SK-N-SH treated with all-trans-retinoic acid at 6 μM for 48 hours (cell line): ENCODE results near the gene GRIK1.

Experiments used
- ATAC-seq: fragments of 200-7000 bp; cut with Tn5 transposase; 3 replicates; pipeline ENCODE4 v1.9.1; 2020; ENCODE audit warnings: mild to moderate bottlenecking, moderate library complexity
- ARNTL ChIP-seq: fragments of 450-650 bp; formaldehyde crosslinking; IDR thresholded peaks from 2 replicates; pipeline ENCODE4 v1.5.0; 2020; ENCODE audit warnings: low read depth, mild to moderate bottlenecking, moderate library complexity, borderline replicate concordance
- CSDC2 ChIP-seq: fragments of 250-450 bp; sonication (Bioruptor Pico); IDR thresholded peaks from 2 replicates; pipeline ENCODE4 v1.5.0; 2020; ENCODE audit warnings: mild to moderate bottlenecking, moderate library complexity
- CSRNP3 ChIP-seq: fragments of 250-450 bp; sonication (Bioruptor Pico); IDR thresholded peaks from 2 replicates; pipeline ENCODE4 v1.5.1; 2021; ENCODE audit warnings: mild to moderate bottlenecking, moderate library complexity
- ESRRG ChIP-seq: fragments of 250-450 bp; sonication (Bioruptor Pico); IDR thresholded peaks from 2 replicates; pipeline ENCODE4 v1.6.1; 2021; ENCODE audit warnings: mild to moderate bottlenecking
- ISL1 ChIP-seq: fragments of 250-450 bp; sonication (Bioruptor Pico); IDR thresholded peaks from 2 replicates; pipeline ENCODE4 v2.1.2; 2022; ENCODE audit warnings: mild to moderate bottlenecking, moderate library complexity
- OSR1 ChIP-seq: fragments of 250-450 bp; sonication (Bioruptor Pico); IDR thresholded peaks from 2 replicates; pipeline ENCODE4 v1.8.0; 2022; ENCODE audit warnings: moderate library complexity, mild to moderate bottlenecking, inconsistent platforms
- PATZ1 ChIP-seq: fragments of 250-450 bp; sonication (Bioruptor Pico); IDR thresholded peaks from 2 replicates; pipeline ENCODE4 v1.8.0; 2020; ENCODE audit warnings: mild to moderate bottlenecking, moderate library complexity, borderline replicate concordance
- POU6F1 ChIP-seq: fragments of 250-450 bp; sonication (Bioruptor Pico); IDR thresholded peaks from 2 replicates; pipeline ENCODE4 v1.8.0; 2021; ENCODE audit warnings: low read depth, mild to moderate bottlenecking, moderate library complexity, borderline replicate concordance
- PPARA ChIP-seq: fragments of 250-450 bp; sonication (Bioruptor Pico); IDR thresholded peaks from 2 replicates; pipeline ENCODE4 v1.5.0; 2020; ENCODE audit warnings: mild to moderate bottlenecking, borderline replicate concordance
- SNAI2 ChIP-seq: fragments of 250-450 bp; sonication (Bioruptor Pico); IDR thresholded peaks from 2 replicates; pipeline ENCODE4 v1.5.0; 2020; ENCODE audit warnings: mild to moderate bottlenecking, moderate library complexity
- TCF4 ChIP-seq: fragments of 250-450 bp; sonication (Bioruptor Pico); IDR thresholded peaks from 2 replicates; pipeline ENCODE4 v1.8.0; 2021; ENCODE audit warnings: mild to moderate bottlenecking, moderate library complexity, borderline replicate concordance
- TOX ChIP-seq: fragments of 250-450 bp; sonication (Bioruptor Pico); IDR thresholded peaks from 2 replicates; pipeline ENCODE4 v1.8.0; 2021; ENCODE audit warnings: mild to moderate bottlenecking, moderate library complexity, borderline replicate concordance
- TSHZ2 ChIP-seq: fragments of 250-450 bp; sonication (Bioruptor Pico); IDR thresholded peaks from 2 replicates; pipeline ENCODE4 v1.5.0; 2020; ENCODE audit warnings: mild to moderate bottlenecking, moderate library complexity
- ZFP3 ChIP-seq: fragments of 250-450 bp; sonication (Bioruptor Pico); IDR thresholded peaks from 2 replicates; pipeline ENCODE4 v1.5.0; 2020; ENCODE audit warnings: mild to moderate bottlenecking, moderate library complexity
- ZFP30 ChIP-seq: fragments of 450-650 bp; formaldehyde crosslinking; IDR thresholded peaks from 2 replicates; pipeline ENCODE4 v1.5.0; 2022; ENCODE audit warnings: mild to moderate bottlenecking, moderate library complexity
- ZNF565 ChIP-seq: fragments of 450-650 bp; formaldehyde crosslinking; conservative IDR thresholded peaks from 2 replicates; pipeline ENCODE4 v1.5.0; 2020; ENCODE audit warnings: low read depth, mild to moderate bottlenecking, moderate library complexity
- ZNF8 ChIP-seq: fragments of 450-650 bp; formaldehyde crosslinking; IDR thresholded peaks from 2 replicates; pipeline ENCODE4 v1.5.0; 2020; ENCODE audit warnings: mild to moderate bottlenecking, moderate library complexity
- TF ChIP-seq, protein P1 (sequence below): fragments of 250-450 bp; sonication (Bioruptor Pico); IDR thresholded peaks from 2 replicates; pipeline ENCODE4 v1.5.1; 2020; ENCODE audit warnings: low read depth, mild to moderate bottlenecking, moderate library complexity

GRIK1 gene

DNA sequence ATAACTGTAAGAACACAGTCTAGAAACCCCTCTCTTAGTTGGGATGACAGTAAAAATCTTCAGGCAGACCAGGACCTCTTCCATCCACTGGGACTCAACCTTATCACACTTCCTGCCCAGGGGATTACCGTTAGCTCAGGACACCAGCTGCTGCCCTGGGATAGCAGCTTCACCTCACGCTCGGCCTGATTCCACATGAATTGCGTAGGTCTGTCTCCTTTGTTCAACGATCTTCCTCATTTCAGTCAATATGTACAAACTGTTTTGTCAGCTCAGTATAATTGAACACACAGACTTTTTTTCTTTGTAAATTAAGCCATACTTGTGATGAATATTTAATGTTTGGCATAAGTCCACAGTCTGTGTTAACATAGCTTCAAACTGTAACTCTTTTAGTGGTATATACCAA lies 290.4 kb downstream of the GRIK1 start (continued):
- TF ChIP-seq, protein P1, sequence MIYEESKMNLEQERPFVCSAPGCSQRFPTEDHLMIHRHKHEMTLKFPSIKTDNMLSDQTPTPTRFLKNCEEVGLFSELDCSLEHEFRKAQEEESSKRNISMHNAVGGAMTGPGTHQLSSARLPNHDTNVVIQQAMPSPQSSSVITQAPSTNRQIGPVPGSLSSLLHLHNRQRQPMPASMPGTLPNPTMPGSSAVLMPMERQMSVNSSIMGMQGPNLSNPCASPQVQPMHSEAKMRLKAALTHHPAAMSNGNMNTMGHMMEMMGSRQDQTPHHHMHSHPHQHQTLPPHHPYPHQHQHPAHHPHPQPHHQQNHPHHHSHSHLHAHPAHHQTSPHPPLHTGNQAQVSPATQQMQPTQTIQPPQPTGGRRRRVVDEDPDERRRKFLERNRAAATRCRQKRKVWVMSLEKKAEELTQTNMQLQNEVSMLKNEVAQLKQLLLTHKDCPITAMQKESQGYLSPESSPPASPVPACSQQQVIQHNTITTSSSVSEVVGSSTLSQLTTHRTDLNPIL = no peak
- TF ChIP-seq TCF4 (CRISPR knock-in tag) (no peak), CSDC2 (CRISPR knock-in tag) (no peak), ESRRG (CRISPR knock-in tag) (no peak), PPARA (CRISPR knock-in tag) (no peak), ARNTL (CRISPR knock-in tag) (no peak), ZNF8 (no peak)
- TF ChIP-seq, all 23 proteins: peak for 0

GRCh38 chr21:29648710-29649240 lies 291.0 kb downstream of the GRIK1 start:
- no peak for ATAC-seq
- no peak for TF ChIP-seq SNAI2 (CRISPR knock-in tag)
- TF ChIP-seq ESRRG (CRISPR knock-in tag) = no peak
- no peak for TF ChIP-seq TCF4 (CRISPR knock-in tag)
- TF ChIP-seq PATZ1 (CRISPR knock-in tag) = no peak
- no peak for TF ChIP-seq POU6F1 (CRISPR knock-in tag)
- no peak for TF ChIP-seq OSR1
- no peak for TF ChIP-seq ZNF8
- no peak for TF ChIP-seq TOX (CRISPR knock-in tag)
- TF ChIP-seq ZFP3 (CRISPR knock-in tag) = no peak
- TF ChIP-seq ISL1 (CRISPR knock-in tag) = no peak
- TF ChIP-seq CSRNP3 = no peak
- TF ChIP-seq TSHZ2 = no peak

- ATAC-seq = no peak
Observed at GRCh38 chr21:29647353-29647781, 292.4 kb downstream of the GRIK1 start.

More at GRCh38 chr21:29647353-29647781, 292.4 kb downstream of the GRIK1 start:
- TF ChIP-seq, protein P1 = no peak
- TF ChIP-seq ZNF8 (no peak), ZNF565 (CRISPR knock-in tag) (no peak), SNAI2 (CRISPR knock-in tag) (no peak), PATZ1 (CRISPR knock-in tag) (no peak), ISL1 (CRISPR knock-in tag) (no peak), ZFP30 (CRISPR knock-in tag) (no peak)
